ENCODE results near the gene SHANK1. TPM values are rescaled to one million over a fixed set of nuclear protein-coding genes. Genes with fewer than 3 reads are reported as not detected.

The SHANK1 gene
- total and polyA plus RNA-seq, 2 experiments from 2014 or later = 0.58 to 2.7 TPM

GRCh38 chr19:50716178-50717025, 3.2 kb downstream of the SHANK1 start:
- H3K9ac ChIP-seq = no peak overlapping the region
- H4K20me1 ChIP-seq (ENCODE audit: insufficient read depth) = no peaks in the 10 kb centered on the region
- H3K4me1 ChIP-seq (ENCODE audit: insufficient read depth) = 0 out of 2 replicates have a peak, but pooled peaks cover 4% of the 10 kb centered on the region
- no peak for DNase-seq
- H3K9me3 ChIP-seq (ENCODE audit: low read depth) = no peaks in the 10 kb centered on the region
- H3K4me2 ChIP-seq (ENCODE audit: unreplicated experiment) = no peak overlapping the region
- no peaks in the 10 kb centered on the region for H3K79me2 ChIP-seq (ENCODE audit: insufficient read depth)
- no peak overlapping the region for H3K4me3 ChIP-seq
- H3K9me2 ChIP-seq (ENCODE audit: insufficient read depth) = no peaks in the 10 kb centered on the region
- H3K27ac ChIP-seq = no peak overlapping the region
- H3F3A ChIP-seq (ENCODE audit: insufficient read depth) = no peaks in the 10 kb centered on the region
- H3K36me3 ChIP-seq (ENCODE audit: low read depth) = no peaks in the 10 kb centered on the region
- TF ChIP-seq EZH2 (IDR thresholded peaks at IDR 0.05; ENCODE audit: insufficient read depth, poor library complexity, severe bottlenecking) (no peak), EZH2phosphoT487 (IDR thresholded peaks at IDR 0.05; ENCODE audit: insufficient read depth, low read depth) (no peak)
- no peaks in the 10 kb centered on the region for H3K27me3 ChIP-seq (replicated peaks; ENCODE audit: insufficient read depth)
- in situ Hi-C loops (cut with MboI) = no loop called here
- 85 to 87% methylated on average over 32 to 39 of the region's 39 CpGs for WGBS, 2 experiments (ENCODE audit: low coverage in 1 of 2, low lambda C conversion rate in 2 of 2, missing lambda C conversion rate in 2 of 2)
- no peak overlapping the region for H2AFZ ChIP-seq

- no peak overlapping the region for H2AFZ ChIP-seq
- no peaks in the 10 kb centered on the region for H3K4me1 ChIP-seq (ENCODE audit: insufficient read depth)
- H3K4me2 ChIP-seq (ENCODE audit: unreplicated experiment) = no peak overlapping the region
- no peak for DNase-seq
- no peaks in the 10 kb centered on the region for H3K27me3 ChIP-seq (replicated peaks; ENCODE audit: insufficient read depth)
- H3K36me3 ChIP-seq (ENCODE audit: low read depth) = no peaks in the 10 kb centered on the region
- H3K27ac ChIP-seq = no peak overlapping the region
- H3K4me3 ChIP-seq = no peak overlapping the region
- 87 to 89% methylated on average over 21 to 22 of the region's 22 CpGs for WGBS, 2 experiments (ENCODE audit: low coverage in 1 of 2, low lambda C conversion rate in 2 of 2, missing lambda C conversion rate in 2 of 2)
- H3K9me3 ChIP-seq (ENCODE audit: low read depth) = no peaks in the 10 kb centered on the region
- no peaks in the 10 kb centered on the region for H3F3A ChIP-seq (ENCODE audit: insufficient read depth)
- no peak for TF ChIP-seq EZH2 (IDR thresholded peaks at IDR 0.05; ENCODE audit: insufficient read depth, poor library complexity, severe bottlenecking)
- TF ChIP-seq EZH2phosphoT487 (IDR thresholded peaks at IDR 0.05; ENCODE audit: insufficient read depth, low read depth) = no peak
- H3K9ac ChIP-seq = no peak overlapping the region
- in situ Hi-C loops (cut with MboI) = no loop called here
- no peaks in the 10 kb centered on the region for H3K79me2 ChIP-seq (ENCODE audit: insufficient read depth)
- no peaks in the 10 kb centered on the region for H3K9me2 ChIP-seq (ENCODE audit: insufficient read depth)
- H4K20me1 ChIP-seq (ENCODE audit: insufficient read depth) = no peaks in the 10 kb centered on the region
Observed at GRCh38 chr19:50713556-50714236, 5.9 kb downstream of the SHANK1 start.

GRCh38 chr19:50712833-50713232, 6.8 kb downstream of the SHANK1 start:
- H3K9me3 ChIP-seq (ENCODE audit: low read depth) = no peaks in the 10 kb centered on the region
- H3K27me3 ChIP-seq (replicated peaks; ENCODE audit: insufficient read depth) = no peaks in the 10 kb centered on the region
- TF ChIP-seq EZH2 (IDR thresholded peaks at IDR 0.05; ENCODE audit: insufficient read depth, poor library complexity, severe bottlenecking) = no peak
- no peak for TF ChIP-seq EZH2phosphoT487 (IDR thresholded peaks at IDR 0.05; ENCODE audit: insufficient read depth, low read depth)
- WGBS, 2 experiments (ENCODE audit: low coverage in 1 of 2, low lambda C conversion rate in 2 of 2, missing lambda C conversion rate in 2 of 2) = 80 to 85% methylated on average over 6 of the region's 6 CpGs
- no peak overlapping the region for H3K4me2 ChIP-seq (ENCODE audit: unreplicated experiment)
- H3K27ac ChIP-seq = no peak overlapping the region
- H3K36me3 ChIP-seq (ENCODE audit: low read depth) = no peaks in the 10 kb centered on the region
- no peaks in the 10 kb centered on the region for H4K20me1 ChIP-seq (ENCODE audit: insufficient read depth)
- no peaks in the 10 kb centered on the region for H3K79me2 ChIP-seq (ENCODE audit: insufficient read depth)
- no peaks in the 10 kb centered on the region for H3F3A ChIP-seq (ENCODE audit: insufficient read depth)
- H3K9me2 ChIP-seq (ENCODE audit: insufficient read depth) = no peaks in the 10 kb centered on the region
- no peaks in the 10 kb centered on the region for H3K4me1 ChIP-seq (ENCODE audit: insufficient read depth)
- no peak for DNase-seq
- H2AFZ ChIP-seq = no peak overlapping the region
- H3K4me3 ChIP-seq = no peak overlapping the region
- H3K9ac ChIP-seq = no peak overlapping the region
- in situ Hi-C loops (cut with MboI) = no loop called here

DNA sequence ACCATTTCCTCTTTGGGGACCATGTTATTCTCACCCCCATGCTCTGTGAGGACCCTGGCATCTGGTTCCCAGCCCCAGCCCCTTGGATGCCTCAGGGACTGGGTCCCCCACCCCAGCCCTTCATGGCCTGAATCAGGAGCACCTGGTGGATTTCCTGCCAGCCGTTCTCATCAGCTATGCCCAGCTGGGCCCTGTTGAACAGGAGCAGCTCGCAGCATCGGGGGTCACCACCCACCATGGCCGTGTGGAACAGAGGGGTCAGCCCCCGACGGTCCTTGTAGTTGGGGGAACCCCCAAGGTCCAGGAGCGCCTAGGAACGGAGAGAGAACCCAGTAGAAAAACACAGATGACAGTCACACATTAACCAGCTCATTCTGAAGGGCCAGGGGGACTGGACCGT, 7.8 kb downstream of the SHANK1 start:
- Histone ChIP-seq H3K4me2 (ENCODE audit: unreplicated experiment) (no peak overlapping the region), H3K9ac (no peak overlapping the region), H3F3A (ENCODE audit: insufficient read depth) (no peaks in the 10 kb centered on the region), H2AFZ (no peak overlapping the region), H3K9me2 (ENCODE audit: insufficient read depth) (no peaks in the 10 kb centered on the region), H3K27me3 (replicated peaks; ENCODE audit: insufficient read depth) (no peaks in the 10 kb centered on the region), H3K4me3 (no peak overlapping the region), H3K4me1 (ENCODE audit: insufficient read depth) (no peaks in the 10 kb centered on the region), H3K36me3 (ENCODE audit: low read depth) (no peaks in the 10 kb centered on the region), H3K79me2 (ENCODE audit: insufficient read depth) (no peaks in the 10 kb centered on the region), H4K20me1 (ENCODE audit: insufficient read depth) (no peaks in the 10 kb centered on the region), H3K27ac (no peak overlapping the region), H3K9me3 (ENCODE audit: low read depth) (no peaks in the 10 kb centered on the region)
- no peak for DNase-seq
- TF ChIP-seq EZH2 (IDR thresholded peaks at IDR 0.05; ENCODE audit: insufficient read depth, poor library complexity, severe bottlenecking) = no peak
- no peak for TF ChIP-seq EZH2phosphoT487 (IDR thresholded peaks at IDR 0.05; ENCODE audit: insufficient read depth, low read depth)
- in situ Hi-C loops (cut with MboI) = no loop called here
- 77 to 82% methylated on average over 9 of the region's 9 CpGs for WGBS, 2 experiments (ENCODE audit: low coverage in 1 of 2, low lambda C conversion rate in 2 of 2, missing lambda C conversion rate in 2 of 2)
